ENCODE measurements around the gene RPL32.

GRCh38 chr3:12841970-12842328, 584 bp upstream of the RPL32 start:
- TF ChIP-seq EZH2 (IDR thresholded peaks at IDR 0.05; ENCODE audit: insufficient read depth, poor library complexity, severe bottlenecking): no peak
- TF ChIP-seq EZH2phosphoT487 (IDR thresholded peaks at IDR 0.05; ENCODE audit: insufficient read depth, low read depth): no peak
